ENCODE results near the gene NLRP11. TPM values are rescaled to one million over a fixed set of nuclear protein-coding genes. Genes with fewer than 3 reads are reported as not detected.
"Not testable (repeated sequence)": the region's sequence is repeated elsewhere in the genome, so short reads cannot be mapped to it uniquely, and the experiment has no call there.

Gene NLRP11
- total RNA-seq, 6 experiments from 2014 or later, result 0.05 to 0.11 (median 0.05) TPM; not detected in 3

- Mint-ChIP-seq H3K36me3 (ENCODE audit: low read depth) (no peaks in the 10 kb centered on the region), H3K4me3 (no peak overlapping the region), H3K27ac (no peak overlapping the region), H3K27me3 (ENCODE audit: insufficient read depth) (peaks cover 1% of the 10 kb centered on the region; the same call in 1 of the 2 replicates), H3K4me1 (ENCODE audit: low read depth) (no peaks in the 10 kb centered on the region), H3K9me3 (peaks cover 39% of the 10 kb centered on the region)
- DNase-seq, result no peak
- TF ChIP-seq CTCF (IDR thresholded peaks at IDR 0.05), result no peak
Observed at GRCh38 chr19:55801416-55801815, 30.4 kb downstream of the NLRP11 start.

- no peak for DNase-seq
- H3K4me3 Mint-ChIP-seq, result no peak overlapping the region
- peaks cover 1% of the 10 kb centered on the region for H3K27me3 Mint-ChIP-seq (ENCODE audit: insufficient read depth)
- H3K36me3 Mint-ChIP-seq (ENCODE audit: low read depth), result no peaks in the 10 kb centered on the region
- H3K4me1 Mint-ChIP-seq (ENCODE audit: low read depth), result no peaks in the 10 kb centered on the region
- no peak for TF ChIP-seq CTCF (IDR thresholded peaks at IDR 0.05)
- H3K27ac Mint-ChIP-seq, result no peak overlapping the region
- H3K9me3 Mint-ChIP-seq, result peaks cover 48% of the 10 kb centered on the region
Observed at GRCh38 chr19:55795021-55795420, 36.8 kb downstream of the NLRP11 start.

- Mint-ChIP-seq H3K9me3 (peaks cover 35% of the 10 kb centered on the region; the same call in 1 of the 2 replicates), H3K4me1 (ENCODE audit: low read depth) (no peaks in the 10 kb centered on the region), H3K27ac (no peak overlapping the region), H3K4me3 (no peak overlapping the region; the same call in 1 of the 2 replicates), H3K27me3 (ENCODE audit: insufficient read depth) (peaks cover 2% of the 10 kb centered on the region), H3K36me3 (ENCODE audit: low read depth) (no peaks in the 10 kb centered on the region)
- DNase-seq, result no peak
- TF ChIP-seq CTCF (IDR thresholded peaks at IDR 0.05), result no peak
Observed at GRCh38 chr19:55781112-55781511, 50.7 kb downstream of the NLRP11 start.

- no peaks in the 10 kb centered on the region for H3K36me3 Mint-ChIP-seq (ENCODE audit: low read depth)
- no peak for DNase-seq
- H3K27me3 Mint-ChIP-seq (ENCODE audit: insufficient read depth), result no peaks in the 10 kb centered on the region; the same call in 1 of the 2 replicates
- TF ChIP-seq CTCF (IDR thresholded peaks at IDR 0.05), result no peak
- H3K4me1 Mint-ChIP-seq (ENCODE audit: low read depth), result no peaks in the 10 kb centered on the region
- H3K4me3 Mint-ChIP-seq, result no peak overlapping the region
- no peak overlapping the region for H3K27ac Mint-ChIP-seq
- peaks cover 26% of the 10 kb centered on the region; the same call in 1 of the 2 replicates for H3K9me3 Mint-ChIP-seq
Observed at GRCh38 chr19:55778331-55778730, 53.5 kb downstream of the NLRP11 start.

GRCh38 chr19:55777528-55777927, 54.3 kb downstream of the NLRP11 start:
- Mint-ChIP-seq H3K27ac (no peak overlapping the region), H3K36me3 (ENCODE audit: low read depth) (no peaks in the 10 kb centered on the region), H3K27me3 (ENCODE audit: insufficient read depth) (no peaks in the 10 kb centered on the region; the same call in 1 of the 2 replicates), H3K4me1 (ENCODE audit: low read depth) (no peaks in the 10 kb centered on the region), H3K4me3 (no peak overlapping the region), H3K9me3 (peaks cover 19% of the 10 kb centered on the region; the same call in 1 of the 2 replicates)
- DNase-seq, result no peak
- 0 out of 2 replicates have a peak, but pooled peaks have one; percentile 17 for TF ChIP-seq CTCF (IDR thresholded peaks at IDR 0.05)

- not testable (repeated sequence) for H3K9me3 Mint-ChIP-seq; DNase-seq; H3K4me1 Mint-ChIP-seq (ENCODE audit: low read depth); H3K36me3 Mint-ChIP-seq (ENCODE audit: low read depth); H3K27me3 Mint-ChIP-seq (ENCODE audit: insufficient read depth); H3K4me3 Mint-ChIP-seq; H3K27ac Mint-ChIP-seq
Observed at GRCh38 chr19:55769632-55770031, 62.2 kb downstream of the NLRP11 start.

- not testable (repeated sequence) for DNase-seq; H3K4me3 Mint-ChIP-seq; H3K27ac Mint-ChIP-seq; H3K4me1 Mint-ChIP-seq (ENCODE audit: low read depth); H3K9me3 Mint-ChIP-seq; H3K27me3 Mint-ChIP-seq (ENCODE audit: insufficient read depth); H3K36me3 Mint-ChIP-seq (ENCODE audit: low read depth)
Observed at GRCh38 chr19:55768818-55769217, 63.0 kb downstream of the NLRP11 start, which contains the start of gene RFPL4AL1. Gene RFPL4AL1, plus strand, starts transcription at chr19:55769118. Its CDS starts 2,687 bp downstream, at chr19:55771805.
